HL-60 (cell line): Measurements from ENCODE around the gene SPAG17.

ENCODE experiments used
- CTCF ChIP-seq: IDR thresholded peaks from one replicate; pipeline ENCODE4 v1.5.1; 2011; ENCODE audit warnings: low read length, control low read depth, inconsistent platforms; ENCODE audit not compliant: insufficient read depth
- GABPA ChIP-seq: IDR thresholded peaks from 2 replicates; pipeline ENCODE4 v1.6.1; 2012; ENCODE audit warnings: low read depth
- POLR2AphosphoS5 ChIP-seq: IDR thresholded peaks from 2 replicates; pipeline ENCODE4 v1.6.1; 2012; ENCODE audit warnings: low read depth
- REST ChIP-seq: IDR thresholded peaks from 2 replicates; pipeline ENCODE4 v1.6.1; 2012; ENCODE audit warnings: low read depth; ENCODE audit not compliant: insufficient replicate concordance
- SPI1 ChIP-seq: IDR thresholded peaks from 2 replicates; pipeline ENCODE4 v1.6.1; 2012; ENCODE audit warnings: low read depth, mild to moderate bottlenecking, borderline replicate concordance

GRCh38 chr1:118204105-118204504 is 19.1 kb upstream of the SPAG17 start:
- no peak for TF ChIP-seq CTCF
- no peak for TF ChIP-seq POLR2AphosphoS5
- TF ChIP-seq REST, result no peak
- TF ChIP-seq GABPA, result no peak
- no peak for TF ChIP-seq SPI1
